Measurements from ENCODE around the gene ANKRD10.
"Not testable (repeated sequence)": the region's sequence is repeated elsewhere in the genome, so short reads cannot be mapped to it uniquely, and the experiment has no call there.

Gene ANKRD10

GRCh38 chr13:110860983-110861382 is 53.9 kb downstream of the ANKRD10 start:
- no peak for DNase-seq

DNA sequence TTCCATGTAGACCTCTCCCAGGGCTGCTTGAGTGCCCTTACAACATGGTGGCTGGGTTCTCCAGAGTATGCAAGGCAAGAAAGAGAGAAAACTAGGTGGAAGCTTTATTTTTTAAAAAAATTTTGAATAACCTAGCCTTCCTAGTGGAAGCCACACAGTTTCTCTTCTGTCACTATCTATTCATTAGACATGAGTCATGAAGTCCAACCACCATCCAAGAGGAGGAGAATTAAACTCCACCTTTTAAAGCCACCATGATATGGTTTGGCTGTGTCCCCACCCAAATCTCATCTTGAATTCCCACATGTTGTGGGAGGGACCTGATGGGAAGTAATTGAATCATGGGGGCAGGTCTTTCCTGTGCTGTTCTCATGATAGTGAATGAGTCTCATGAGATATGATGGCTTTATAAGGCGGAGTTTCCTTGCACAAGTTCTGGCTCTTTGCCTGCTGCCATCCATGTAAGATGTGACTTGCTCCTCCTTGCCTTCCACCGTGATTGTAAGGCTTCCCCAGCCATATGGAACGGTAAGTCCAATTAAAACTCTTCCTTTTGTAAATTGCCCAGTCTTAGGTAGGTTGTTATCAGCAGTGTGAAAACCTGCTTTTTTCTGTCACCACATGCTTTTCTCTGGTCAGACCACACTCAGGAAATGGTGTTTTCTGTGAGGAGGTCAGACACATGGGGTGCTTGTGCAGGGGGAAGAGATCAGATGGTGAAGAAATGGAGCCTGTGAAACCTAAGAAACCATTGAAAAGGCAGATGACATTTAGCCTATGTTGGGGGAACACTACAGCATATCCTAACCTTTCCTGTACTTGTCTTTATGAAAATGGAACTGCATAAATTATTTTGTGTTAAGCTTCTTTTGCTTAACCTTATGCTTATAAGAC is 57.7 kb downstream of the ANKRD10 start:
- DNase-seq = no peak

GRCh38 chr13:110855363-110855762 is 59.5 kb downstream of the ANKRD10 start:
- DNase-seq = no peak

GRCh38 chr13:110854866-110855265 is 60.0 kb downstream of the ANKRD10 start:
- no peak for DNase-seq

- no peak for DNase-seq
These were observed 61.6 kb downstream of the ANKRD10 start for GRCh38 chr13:110853235-110853721.

GRCh38 chr13:110850840-110851239 is 64.0 kb downstream of the ANKRD10 start:
- no peak for DNase-seq

- DNase-seq = no peak
These were observed 64.9 kb downstream of the ANKRD10 start for GRCh38 chr13:110850006-110850405.

GRCh38 chr13:110845520-110845919 is 69.3 kb downstream of the ANKRD10 start:
- no peak for DNase-seq

- DNase-seq = no peak
These were observed 73.0 kb downstream of the ANKRD10 start for GRCh38 chr13:110841846-110842245.

- DNase-seq = no peak
These were observed 73.5 kb downstream of the ANKRD10 start for GRCh38 chr13:110841406-110841805.

- no peak for DNase-seq
These were observed 75.9 kb downstream of the ANKRD10 start for GRCh38 chr13:110838867-110839538.

DNA sequence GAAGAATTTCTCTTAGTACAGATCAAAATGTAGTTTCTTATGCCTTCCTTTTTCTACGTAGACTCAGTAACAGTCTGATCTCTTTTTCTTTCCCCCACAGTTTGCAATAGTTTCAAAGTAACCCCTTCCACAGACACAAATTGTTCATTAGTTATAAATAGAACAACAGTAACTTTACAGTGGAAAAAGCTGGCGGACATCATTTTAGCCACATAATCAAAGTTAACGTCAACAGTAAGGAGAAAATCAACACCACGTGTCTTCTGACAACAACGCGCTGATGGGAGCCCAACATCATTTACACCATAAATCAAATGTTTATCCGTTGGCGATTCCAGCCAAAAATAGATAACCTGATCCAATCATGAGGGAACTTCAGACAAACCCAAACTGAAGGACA is 76.8 kb downstream of the ANKRD10 start:
- DNase-seq = no peak

DNA sequence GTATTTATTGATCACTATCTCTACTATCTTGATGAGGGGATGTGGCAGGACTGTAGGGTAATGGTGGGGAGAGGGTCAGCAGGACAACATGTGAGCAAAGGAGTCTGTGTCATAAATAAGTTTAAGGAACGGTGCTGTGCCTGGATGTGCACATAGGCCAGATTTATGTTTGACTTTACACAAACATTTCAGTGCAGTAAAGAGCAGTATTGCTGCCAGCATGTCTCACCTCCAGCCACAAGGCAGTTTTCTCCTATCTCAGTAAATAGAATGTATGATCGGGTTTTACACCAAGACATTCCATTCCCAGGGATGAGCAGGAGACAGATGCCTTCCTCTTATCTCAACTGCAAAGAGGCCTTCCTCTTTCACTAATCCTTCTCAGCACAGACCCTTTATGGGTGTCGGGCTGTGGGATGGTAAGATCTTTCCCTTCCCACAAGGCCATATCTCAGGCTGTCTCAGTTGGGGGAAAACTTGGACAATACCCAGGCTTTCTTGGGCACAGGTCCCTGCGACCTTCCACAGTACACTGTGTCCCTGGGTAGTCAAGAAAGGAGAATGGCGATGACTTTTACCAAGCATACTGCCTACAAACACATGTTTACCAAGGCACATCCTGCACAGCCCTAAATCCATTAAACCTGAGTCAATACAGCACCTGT is 77.3 kb downstream of the ANKRD10 start:
- DNase-seq = not testable (repeated sequence)

DNA sequence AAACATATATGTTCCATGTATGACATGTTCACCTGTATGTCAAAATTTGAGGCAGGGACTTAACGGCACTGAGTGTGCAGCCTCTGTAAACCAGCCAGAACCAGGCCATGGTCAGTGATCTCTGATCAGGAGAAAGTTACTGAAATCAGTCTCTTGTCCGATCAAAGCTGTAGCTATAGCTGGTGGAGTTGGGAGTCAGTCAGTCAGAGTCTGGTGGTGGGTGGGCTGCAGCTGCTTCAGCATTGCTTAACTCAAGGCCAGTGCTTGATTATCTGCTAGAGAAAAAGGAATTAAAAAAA is 78.3 kb downstream of the ANKRD10 start:
- no peak for DNase-seq

GRCh38 chr13:110835721-110836604 is 78.9 kb downstream of the ANKRD10 start:
- no peak for DNase-seq

DNA sequence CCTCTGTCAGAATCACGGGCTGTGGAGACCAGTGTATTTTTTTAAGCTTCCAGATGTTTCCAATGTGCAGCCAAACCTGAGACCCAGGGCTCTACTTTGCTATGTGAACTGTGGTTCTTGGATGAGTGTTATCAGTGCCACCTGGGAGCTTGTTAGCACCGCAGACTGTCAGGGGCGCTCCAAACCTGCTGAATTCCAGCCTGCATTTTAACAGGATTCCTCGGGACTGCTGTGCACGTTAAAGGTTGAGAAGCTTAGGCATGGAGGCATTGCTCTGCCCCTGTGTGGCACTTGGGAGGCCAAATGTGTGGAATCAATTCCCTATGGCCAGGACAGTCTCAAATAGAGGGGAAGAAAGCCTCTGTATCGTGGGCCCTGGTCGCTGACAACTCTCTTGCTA is 80.3 kb downstream of the ANKRD10 start:
- DNase-seq = no peak

GRCh38 chr13:110832531-110832930 is 82.3 kb downstream of the ANKRD10 start:
- DNase-seq = no peak

GRCh38 chr13:110832205-110832479 is 82.7 kb downstream of the ANKRD10 start:
- no peak for DNase-seq

GRCh38 chr13:110831437-110832204 is 83.2 kb downstream of the ANKRD10 start:
- no peak for DNase-seq

DNA sequence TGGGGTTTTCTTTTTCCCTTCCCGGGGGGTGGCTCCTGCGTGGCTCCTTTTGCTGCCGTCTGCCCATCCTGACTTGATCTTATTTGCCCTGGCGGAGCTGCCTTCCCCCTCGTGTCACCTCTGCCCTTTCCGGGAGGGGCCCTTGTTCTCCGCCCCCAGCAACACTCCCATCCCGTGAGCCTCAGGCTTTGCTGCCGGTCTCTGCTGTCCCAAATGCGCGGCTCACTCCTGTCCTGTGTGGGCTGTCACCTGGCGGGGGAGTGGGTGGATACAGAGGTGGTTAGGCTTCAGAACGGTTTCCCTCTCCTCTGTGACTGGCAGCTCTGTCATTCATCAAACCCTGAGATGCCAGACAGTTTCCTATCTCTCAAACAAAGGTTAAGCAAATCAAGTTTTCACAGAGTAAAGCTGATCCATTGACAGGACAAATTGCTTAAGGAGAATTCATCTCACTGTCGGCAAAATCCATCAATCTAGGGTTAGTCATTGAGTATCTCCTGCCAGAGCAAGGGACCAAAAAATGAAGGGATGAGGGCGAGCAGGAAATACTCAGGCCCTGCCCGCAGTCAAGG is 84.0 kb downstream of the ANKRD10 start:
- no peak for DNase-seq

- no peak for DNase-seq
These were observed 84.5 kb downstream of the ANKRD10 start for GRCh38 chr13:110830331-110830730.

DNA sequence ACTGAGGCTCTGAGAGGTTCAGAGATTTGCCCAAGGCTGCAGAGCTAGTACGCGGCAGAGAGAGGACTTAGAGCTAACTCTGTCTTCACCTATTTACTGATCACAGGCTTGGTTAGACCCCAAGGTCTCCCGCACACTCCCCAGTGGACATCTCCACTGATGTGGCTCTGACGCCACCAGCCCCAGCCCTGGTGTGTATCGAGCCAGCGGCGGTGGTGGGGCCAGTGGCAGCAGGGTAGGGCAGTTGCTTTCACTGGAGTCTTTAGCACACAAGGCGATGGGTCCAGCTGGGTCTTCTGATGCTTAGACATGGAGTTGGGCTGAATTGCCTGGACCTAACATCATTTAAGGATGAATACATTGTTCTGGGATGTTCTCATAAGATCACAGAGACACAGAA is 85.4 kb downstream of the ANKRD10 start:
- no peak for DNase-seq

Data from CD4-positive, alpha-beta T cell treated with Interleukin-4 for 4 hours (primary cell).